ENCODE data around the gene VWA5B2. TPM values are rescaled to one million over a fixed set of nuclear protein-coding genes. Genes with fewer than 3 reads are reported as not detected.
A peak's percentile ranks its signal among the peaks of the same experiment; 100 is the strongest.

The VWA5B2 gene
- total RNA-seq, 1 donor from 2014 or later = not detected

DNA sequence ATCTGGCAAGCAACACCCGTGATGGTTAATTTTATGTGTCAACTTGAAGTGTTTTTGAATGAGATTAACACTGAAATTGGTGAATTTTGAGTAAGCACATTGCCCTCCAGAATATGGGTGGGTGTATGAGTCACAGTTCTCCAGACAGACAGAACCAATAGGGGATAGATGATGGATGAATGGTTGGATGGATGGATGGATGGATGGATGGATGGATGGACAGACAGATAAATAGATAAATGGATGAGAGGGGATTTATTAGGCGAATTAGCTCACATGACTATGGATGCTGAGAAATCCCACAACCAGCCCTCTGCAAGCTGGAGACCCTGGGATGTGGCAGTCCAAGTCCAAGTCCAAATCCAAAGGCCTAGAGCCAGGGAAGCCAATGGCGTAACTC, 5.4 kb upstream of the VWA5B2 start:
- Histone ChIP-seq H3K9me3 (no peaks in the 10 kb centered on the region), H3K27me3 (no peaks in the 10 kb centered on the region), H3K4me3 (no peak overlapping the region), H3K36me3 (no peaks in the 10 kb centered on the region), H3K27ac (no peak overlapping the region), H3K4me1 (no peaks in the 10 kb centered on the region)
- DNase-seq (no peak), ATAC-seq (no peak)
- intact Hi-C loops (cut with DNase I) = no loop called here
- no peak for TF ChIP-seq CTCF (IDR thresholded peaks at IDR 0.05)

- H3K4me1 ChIP-seq = peaks cover 9% of the 10 kb centered on the region
- no peaks in the 10 kb centered on the region for H3K9me3 ChIP-seq
- H3K27me3 ChIP-seq = peaks cover 32% of the 10 kb centered on the region
- intact Hi-C loops (cut with DNase I) = no loop called here
- TF ChIP-seq CTCF (IDR thresholded peaks at IDR 0.05) = peak; percentile 87
- ATAC-seq (peak; percentile 67), DNase-seq (no peak)
- H3K4me3 ChIP-seq = no peak overlapping the region
- no peaks in the 10 kb centered on the region for H3K36me3 ChIP-seq
- no peak overlapping the region for H3K27ac ChIP-seq
Measured at GRCh38 chr3:184227481-184227935, 1.9 kb upstream of the VWA5B2 start.

DNA sequence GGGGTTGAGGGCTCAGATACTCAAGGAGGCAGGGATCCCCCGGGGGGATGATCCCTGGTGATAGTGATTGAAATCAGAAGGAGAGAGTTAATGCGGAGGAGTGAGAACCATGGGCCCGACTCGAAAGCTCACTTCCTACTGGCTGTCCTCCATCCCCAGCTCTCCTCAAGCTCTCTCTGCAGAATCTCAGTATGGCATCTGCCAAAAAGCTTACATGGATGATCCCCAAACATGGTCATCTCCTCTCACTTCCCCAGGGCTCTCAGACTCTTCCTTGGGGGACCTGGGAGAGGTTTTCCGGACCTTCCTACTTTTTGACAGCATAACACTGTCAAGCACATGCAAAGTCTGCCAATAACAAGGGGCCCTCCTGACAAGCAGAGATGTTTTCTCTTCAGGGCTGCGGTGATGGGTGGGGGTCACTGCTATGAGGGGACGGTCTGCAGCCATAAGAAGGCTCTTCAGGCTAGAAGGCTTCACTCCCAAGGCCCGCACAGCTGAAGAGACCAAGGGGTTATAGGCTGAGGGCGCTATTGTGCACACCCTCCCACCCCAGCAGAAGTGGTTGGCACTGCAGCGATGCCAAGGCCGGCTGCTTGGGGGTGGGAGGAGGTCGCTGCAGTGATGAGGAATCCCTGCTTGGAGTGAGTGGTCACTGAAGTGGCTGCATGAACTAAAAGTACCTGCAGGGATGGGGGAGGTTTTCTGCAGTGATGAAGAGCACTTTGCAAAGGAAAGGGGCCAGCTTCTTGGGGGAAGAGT, 828 bp upstream of the VWA5B2 start:
- Histone ChIP-seq H3K9me3 (no peaks in the 10 kb centered on the region), H3K4me3 (no peak overlapping the region)

GRCh38 chr3:184230081-184230602, 757 bp downstream of the VWA5B2 start:
- H3K36me3 ChIP-seq = no peaks in the 10 kb centered on the region
- peaks cover 36% of the 10 kb centered on the region for H3K27me3 ChIP-seq
- no peaks in the 10 kb centered on the region for H3K9me3 ChIP-seq
- TF ChIP-seq CTCF (IDR thresholded peaks at IDR 0.05) = no peak
- no peak for DNase-seq
- H3K4me3 ChIP-seq = peak overlapping the region; percentile 47
- H3K27ac ChIP-seq = no peak overlapping the region
- H3K4me1 ChIP-seq = peaks cover 9% of the 10 kb centered on the region
- ATAC-seq = no peak
- intact Hi-C loops (cut with DNase I) = no loop called here

More for the DNA sequence above, 828 bp upstream of the VWA5B2 start:
- Histone ChIP-seq H3K27me3 (peaks cover 36% of the 10 kb centered on the region), H3K36me3 (no peaks in the 10 kb centered on the region), H3K27ac (no peak overlapping the region), H3K4me1 (peaks cover 9% of the 10 kb centered on the region)
- ATAC-seq (no peak), DNase-seq (no peak)
- TF ChIP-seq CTCF (IDR thresholded peaks at IDR 0.05) = no peak
- intact Hi-C loops (cut with DNase I) = no loop called here

GRCh38 chr3:184230603-184231528, 1.5 kb downstream of the VWA5B2 start:
- no peak for TF ChIP-seq CTCF (IDR thresholded peaks at IDR 0.05)
- Histone ChIP-seq H3K4me3 (peak overlapping the region; percentile 47), H3K9me3 (no peaks in the 10 kb centered on the region), H3K4me1 (peaks cover 9% of the 10 kb centered on the region), H3K36me3 (no peaks in the 10 kb centered on the region), H3K27me3 (peaks cover 36% of the 10 kb centered on the region), H3K27ac (no peak overlapping the region)
- intact Hi-C loops (cut with DNase I) = no loop called here
- ATAC-seq (peak; percentile 23), DNase-seq (no peak)

Data from upper lobe of right lung (tissue), 1 donor.